ENCODE results near the gene HCAR2. TPM values are rescaled to one million over a fixed set of nuclear protein-coding genes. Genes with fewer than 3 reads are reported as not detected.

Gene HCAR2
- total and polyA plus RNA-seq, 2 of the 4 experiments (the other 2 are of a cell fraction): not detected

DNA sequence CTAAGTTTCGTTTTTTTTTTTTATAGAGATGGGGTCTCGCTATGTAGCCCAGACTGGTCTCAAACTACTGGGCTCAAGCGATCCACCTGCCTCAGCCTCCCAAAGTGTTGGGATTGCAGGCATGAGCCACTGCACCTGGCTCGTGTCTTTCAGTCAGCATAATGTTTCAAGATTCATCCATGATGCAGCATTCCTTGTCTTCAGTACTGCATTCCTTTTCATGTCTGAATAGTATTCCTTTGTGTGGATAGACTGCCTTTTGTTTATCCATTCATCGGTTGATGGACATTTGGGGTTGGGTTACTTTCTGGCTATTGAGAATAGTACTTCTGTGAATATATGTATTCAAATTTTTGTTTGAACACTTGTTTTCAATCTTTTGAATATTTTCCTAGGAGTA is 37.4 kb downstream of the HCAR2 start:
- no TSS peak for BruUV-seq (replicated peaks)
- DNase-seq: no peak
- CTCF ChIA-PET: no interaction called here
- Histone ChIP-seq H3K9me1 (ENCODE audit: insufficient read depth, low read length) (no peaks in the 10 kb centered on the region), H2BK15ac (ENCODE audit: low read depth, low read length) (no peak overlapping the region), H3K4ac (ENCODE audit: low read depth, low read length) (no peak overlapping the region), H3K4me2 (ENCODE audit: low read depth, low read length) (no peak overlapping the region), H3K23ac (ENCODE audit: low read depth, low read length) (no peak overlapping the region), H2AK5ac (ENCODE audit: low read depth, low read length) (no peak overlapping the region), H3K79me1 (ENCODE audit: low read depth in 1 of 2, low read length in 2 of 2) (no peaks in the 10 kb centered on the region), H3K56ac (ENCODE audit: extremely low read depth, insufficient read depth, low read length) (no peak overlapping the region), H3K9me3 (ENCODE audit: control insufficient read depth, insufficient read depth, low read length) (no peaks in the 10 kb centered on the region), H3K9ac (ENCODE audit: low read depth, low read length) (no peak overlapping the region), H3K4me1 (ENCODE audit: control insufficient read depth, insufficient read depth, low read length) (peaks cover 3% of the 10 kb centered on the region), H2BK20ac (ENCODE audit: low read depth, low read length) (no peak overlapping the region), H2BK5ac (ENCODE audit: low read depth, low read length, poor library complexity, severe bottlenecking) (no peak overlapping the region), H3K27me3 (ENCODE audit: control insufficient read depth, insufficient read depth, low read length) (no peaks in the 10 kb centered on the region), H4K91ac (ENCODE audit: insufficient read depth, low read depth, low read length) (no peak overlapping the region), H2BK120ac (ENCODE audit: low read depth, low read length) (no peak overlapping the region), H3K4me3 (ENCODE audit: insufficient read depth, low read depth, low read length) (no peak overlapping the region), H4K8ac (ENCODE audit: low read depth in 2 of 2, low read length in 2 of 2) (no peak overlapping the region), H4K20me1 (ENCODE audit: insufficient read depth, low read length) (no peaks in the 10 kb centered on the region), H2AK9ac (replicated peaks; ENCODE audit: low read depth, low read length, poor library complexity) (no peak overlapping the region), H3K27ac (ENCODE audit: insufficient read depth, low read length) (no peak overlapping the region), H4K5ac (ENCODE audit: low read depth, low read length) (no peak overlapping the region), H3K14ac (replicated peaks; ENCODE audit: low read depth, low read length) (no peak overlapping the region), H3K18ac (ENCODE audit: low read depth, low read length) (no peak overlapping the region), H3K36me3 (ENCODE audit: control insufficient read depth, insufficient read depth, low read length) (no peaks in the 10 kb centered on the region), H2AFZ (replicated peaks; ENCODE audit: low read length, poor library complexity) (no peak overlapping the region)
- dilution Hi-C loops (cut with HindIII; ENCODE audit: low sequenced_read_pairs, unreplicated experiment) (no loop called here), in situ Hi-C loops (cut with MboI; ENCODE audit: low sequenced_read_pairs) (no loop called here), intact Hi-C loops (cut with micrococcal nuclease) (no loop called here)
- WGBS, 2 experiments (ENCODE audit: extremely low coverage in 2 of 2, insufficient read length in 1 of 2): 100% methylated on average over 1 of the region's 5 CpGs; no CpG with 5 or more reads in 1 of the 2 experiments
- no peak for ATAC-seq (ENCODE audit: low read depth)
- no peak for TF ChIP-seq SMC3 (IDR thresholded peaks at IDR 0.05; ENCODE audit: low read depth, low read length)
- TF ChIP-seq BHLHE40 (IDR thresholded peaks at IDR 0.05; ENCODE audit: low read depth, low read length): no peak
- TF ChIP-seq MXI1 (IDR thresholded peaks at IDR 0.05; ENCODE audit: borderline replicate concordance, low read depth, low read length): no peak
- TF ChIP-seq RAD21 (IDR thresholded peaks at IDR 0.05; ENCODE audit: low read length): no peak
- TF ChIP-seq NFE2L2 (IDR thresholded peaks at IDR 0.05; ENCODE audit: low read depth, low read length): no peak
- TF ChIP-seq MAFK (IDR thresholded peaks at IDR 0.05; ENCODE audit: low read depth, low read length): no peak
- TF ChIP-seq MAZ (IDR thresholded peaks at IDR 0.05; ENCODE audit: borderline replicate concordance, low read depth, low read length): no peak
- no peak for TF ChIP-seq FOS (IDR thresholded peaks at IDR 0.05; ENCODE audit: low read depth, low read length)
- TF ChIP-seq, protein P1, sequence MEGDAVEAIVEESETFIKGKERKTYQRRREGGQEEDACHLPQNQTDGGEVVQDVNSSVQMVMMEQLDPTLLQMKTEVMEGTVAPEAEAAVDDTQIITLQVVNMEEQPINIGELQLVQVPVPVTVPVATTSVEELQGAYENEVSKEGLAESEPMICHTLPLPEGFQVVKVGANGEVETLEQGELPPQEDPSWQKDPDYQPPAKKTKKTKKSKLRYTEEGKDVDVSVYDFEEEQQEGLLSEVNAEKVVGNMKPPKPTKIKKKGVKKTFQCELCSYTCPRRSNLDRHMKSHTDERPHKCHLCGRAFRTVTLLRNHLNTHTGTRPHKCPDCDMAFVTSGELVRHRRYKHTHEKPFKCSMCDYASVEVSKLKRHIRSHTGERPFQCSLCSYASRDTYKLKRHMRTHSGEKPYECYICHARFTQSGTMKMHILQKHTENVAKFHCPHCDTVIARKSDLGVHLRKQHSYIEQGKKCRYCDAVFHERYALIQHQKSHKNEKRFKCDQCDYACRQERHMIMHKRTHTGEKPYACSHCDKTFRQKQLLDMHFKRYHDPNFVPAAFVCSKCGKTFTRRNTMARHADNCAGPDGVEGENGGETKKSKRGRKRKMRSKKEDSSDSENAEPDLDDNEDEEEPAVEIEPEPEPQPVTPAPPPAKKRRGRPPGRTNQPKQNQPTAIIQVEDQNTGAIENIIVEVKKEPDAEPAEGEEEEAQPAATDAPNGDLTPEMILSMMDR (conservative IDR thresholded peaks at IDR 0.05; ENCODE audit: low read depth, low read length): no peak
- TF ChIP-seq RCOR1 (IDR thresholded peaks at IDR 0.05; ENCODE audit: insufficient replicate concordance, low read length): no peak
- no peak for TF ChIP-seq POLR2A (IDR thresholded peaks at IDR 0.05; ENCODE audit: low read depth, low read length)
- TF ChIP-seq, protein P2, sequence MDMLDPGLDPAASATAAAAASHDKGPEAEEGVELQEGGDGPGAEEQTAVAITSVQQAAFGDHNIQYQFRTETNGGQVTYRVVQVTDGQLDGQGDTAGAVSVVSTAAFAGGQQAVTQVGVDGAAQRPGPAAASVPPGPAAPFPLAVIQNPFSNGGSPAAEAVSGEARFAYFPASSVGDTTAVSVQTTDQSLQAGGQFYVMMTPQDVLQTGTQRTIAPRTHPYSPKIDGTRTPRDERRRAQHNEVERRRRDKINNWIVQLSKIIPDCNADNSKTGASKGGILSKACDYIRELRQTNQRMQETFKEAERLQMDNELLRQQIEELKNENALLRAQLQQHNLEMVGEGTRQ (IDR thresholded peaks at IDR 0.05; ENCODE audit: low read depth, low read length): no peak
- TF ChIP-seq, protein P3, sequence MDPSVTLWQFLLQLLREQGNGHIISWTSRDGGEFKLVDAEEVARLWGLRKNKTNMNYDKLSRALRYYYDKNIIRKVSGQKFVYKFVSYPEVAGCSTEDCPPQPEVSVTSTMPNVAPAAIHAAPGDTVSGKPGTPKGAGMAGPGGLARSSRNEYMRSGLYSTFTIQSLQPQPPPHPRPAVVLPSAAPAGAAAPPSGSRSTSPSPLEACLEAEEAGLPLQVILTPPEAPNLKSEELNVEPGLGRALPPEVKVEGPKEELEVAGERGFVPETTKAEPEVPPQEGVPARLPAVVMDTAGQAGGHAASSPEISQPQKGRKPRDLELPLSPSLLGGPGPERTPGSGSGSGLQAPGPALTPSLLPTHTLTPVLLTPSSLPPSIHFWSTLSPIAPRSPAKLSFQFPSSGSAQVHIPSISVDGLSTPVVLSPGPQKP (IDR thresholded peaks at IDR 0.05; ENCODE audit: borderline replicate concordance, low read depth, low read length): no peak
- no peak for TF ChIP-seq CHD1 (IDR thresholded peaks at IDR 0.05; ENCODE audit: low read depth, low read length)
- no peak for TF ChIP-seq RFX5 (IDR thresholded peaks at IDR 0.05; ENCODE audit: low read depth, low read length)
- no peak for TF ChIP-seq CEBPB (IDR thresholded peaks at IDR 0.05; ENCODE audit: low read depth, low read length)
- POLR2A ChIA-PET (ENCODE audit: unreplicated experiment): no interaction called here
